Measurements from ENCODE around the gene EPB41L3. TPM values are rescaled to one million over a fixed set of nuclear protein-coding genes. Genes with fewer than 3 reads are reported as not detected.

The EPB41L3 gene
- total RNA-seq, 1 experiment from 2014 or later = 20.6 TPM

DNA sequence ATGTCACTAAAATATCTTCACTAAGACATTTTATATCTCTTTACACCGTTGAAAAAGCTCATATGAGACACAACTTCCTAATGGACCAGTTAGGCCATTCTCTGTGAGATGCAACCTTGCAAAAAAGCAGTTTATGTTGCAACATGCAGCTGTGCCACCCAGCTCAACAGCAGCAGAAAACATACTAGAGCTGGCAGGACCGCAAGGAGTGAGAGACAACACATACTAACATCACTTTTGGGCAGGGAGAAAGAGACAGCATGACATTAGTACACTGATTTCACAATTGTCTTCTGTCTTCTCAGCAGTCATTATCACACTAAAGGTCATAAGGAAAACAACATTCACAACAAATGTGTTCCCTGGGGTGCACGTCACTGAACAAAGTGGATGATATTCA lies 122.9 kb downstream of the EPB41L3 start:
- H3K4me1 Mint-ChIP-seq = peaks cover 9% of the 10 kb centered on the region
- no peaks in the 10 kb centered on the region for H3K27me3 Mint-ChIP-seq (ENCODE audit: low read depth)
- ATAC-seq (no peak), DNase-seq (ENCODE audit: low spot score) (no peak)
- H3K4me3 Mint-ChIP-seq = no peak overlapping the region
- CTCF ChIA-PET = no interaction called here
- no peaks in the 10 kb centered on the region for H3K36me3 Mint-ChIP-seq
- TF ChIP-seq HMGA2 (CRISPR knock-in tag; IDR thresholded peaks at IDR 0.05) = no peak
- TF ChIP-seq, protein P1, sequence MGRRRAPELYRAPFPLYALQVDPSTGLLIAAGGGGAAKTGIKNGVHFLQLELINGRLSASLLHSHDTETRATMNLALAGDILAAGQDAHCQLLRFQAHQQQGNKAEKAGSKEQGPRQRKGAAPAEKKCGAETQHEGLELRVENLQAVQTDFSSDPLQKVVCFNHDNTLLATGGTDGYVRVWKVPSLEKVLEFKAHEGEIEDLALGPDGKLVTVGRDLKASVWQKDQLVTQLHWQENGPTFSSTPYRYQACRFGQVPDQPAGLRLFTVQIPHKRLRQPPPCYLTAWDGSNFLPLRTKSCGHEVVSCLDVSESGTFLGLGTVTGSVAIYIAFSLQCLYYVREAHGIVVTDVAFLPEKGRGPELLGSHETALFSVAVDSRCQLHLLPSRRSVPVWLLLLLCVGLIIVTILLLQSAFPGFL (CRISPR knock-in tag; IDR thresholded peaks at IDR 0.05; ENCODE audit: borderline replicate concordance) = no peak
- no peak for TF ChIP-seq GRHL2 (CRISPR knock-in tag; IDR thresholded peaks at IDR 0.05; ENCODE audit: insufficient replicate concordance, severe bottlenecking)
- no peak for TF ChIP-seq NR3C1 (CRISPR knock-in tag; conservative IDR thresholded peaks at IDR 0.05; ENCODE audit: low read depth)
- no peak for TF ChIP-seq FOXP1 (CRISPR knock-in tag; IDR thresholded peaks at IDR 0.05; ENCODE audit: borderline replicate concordance)
- no peak for TF ChIP-seq NFATC4 (CRISPR knock-in tag; IDR thresholded peaks at IDR 0.05)
- TF ChIP-seq SOX15 (CRISPR knock-in tag; IDR thresholded peaks at IDR 0.05) = no peak
- TF ChIP-seq PRRX2 (CRISPR knock-in tag; IDR thresholded peaks at IDR 0.05) = no peak
- TF ChIP-seq, protein P2, sequence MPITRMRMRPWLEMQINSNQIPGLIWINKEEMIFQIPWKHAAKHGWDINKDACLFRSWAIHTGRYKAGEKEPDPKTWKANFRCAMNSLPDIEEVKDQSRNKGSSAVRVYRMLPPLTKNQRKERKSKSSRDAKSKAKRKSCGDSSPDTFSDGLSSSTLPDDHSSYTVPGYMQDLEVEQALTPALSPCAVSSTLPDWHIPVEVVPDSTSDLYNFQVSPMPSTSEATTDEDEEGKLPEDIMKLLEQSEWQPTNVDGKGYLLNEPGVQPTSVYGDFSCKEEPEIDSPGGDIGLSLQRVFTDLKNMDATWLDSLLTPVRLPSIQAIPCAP (CRISPR knock-in tag; IDR thresholded peaks at IDR 0.05) = no peak
- TF ChIP-seq ETV6 (CRISPR knock-in tag; IDR thresholded peaks at IDR 0.05) = no peak
- no peak for TF ChIP-seq ZNF232 (CRISPR knock-in tag; IDR thresholded peaks at IDR 0.05)
- no peak for TF ChIP-seq ZNF423 (CRISPR knock-in tag; IDR thresholded peaks at IDR 0.05)
- TF ChIP-seq, protein P3, sequence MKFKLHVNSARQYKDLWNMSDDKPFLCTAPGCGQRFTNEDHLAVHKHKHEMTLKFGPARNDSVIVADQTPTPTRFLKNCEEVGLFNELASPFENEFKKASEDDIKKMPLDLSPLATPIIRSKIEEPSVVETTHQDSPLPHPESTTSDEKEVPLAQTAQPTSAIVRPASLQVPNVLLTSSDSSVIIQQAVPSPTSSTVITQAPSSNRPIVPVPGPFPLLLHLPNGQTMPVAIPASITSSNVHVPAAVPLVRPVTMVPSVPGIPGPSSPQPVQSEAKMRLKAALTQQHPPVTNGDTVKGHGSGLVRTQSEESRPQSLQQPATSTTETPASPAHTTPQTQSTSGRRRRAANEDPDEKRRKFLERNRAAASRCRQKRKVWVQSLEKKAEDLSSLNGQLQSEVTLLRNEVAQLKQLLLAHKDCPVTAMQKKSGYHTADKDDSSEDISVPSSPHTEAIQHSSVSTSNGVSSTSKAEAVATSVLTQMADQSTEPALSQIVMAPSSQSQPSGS (CRISPR knock-in tag; IDR thresholded peaks at IDR 0.05; ENCODE audit: borderline replicate concordance, low read depth) = no peak
- TF ChIP-seq, protein P4, sequence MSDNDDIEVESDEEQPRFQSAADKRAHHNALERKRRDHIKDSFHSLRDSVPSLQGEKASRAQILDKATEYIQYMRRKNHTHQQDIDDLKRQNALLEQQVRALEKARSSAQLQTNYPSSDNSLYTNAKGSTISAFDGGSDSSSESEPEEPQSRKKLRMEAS (CRISPR knock-in tag; IDR thresholded peaks at IDR 0.05) = no peak
- TF ChIP-seq, protein P5, sequence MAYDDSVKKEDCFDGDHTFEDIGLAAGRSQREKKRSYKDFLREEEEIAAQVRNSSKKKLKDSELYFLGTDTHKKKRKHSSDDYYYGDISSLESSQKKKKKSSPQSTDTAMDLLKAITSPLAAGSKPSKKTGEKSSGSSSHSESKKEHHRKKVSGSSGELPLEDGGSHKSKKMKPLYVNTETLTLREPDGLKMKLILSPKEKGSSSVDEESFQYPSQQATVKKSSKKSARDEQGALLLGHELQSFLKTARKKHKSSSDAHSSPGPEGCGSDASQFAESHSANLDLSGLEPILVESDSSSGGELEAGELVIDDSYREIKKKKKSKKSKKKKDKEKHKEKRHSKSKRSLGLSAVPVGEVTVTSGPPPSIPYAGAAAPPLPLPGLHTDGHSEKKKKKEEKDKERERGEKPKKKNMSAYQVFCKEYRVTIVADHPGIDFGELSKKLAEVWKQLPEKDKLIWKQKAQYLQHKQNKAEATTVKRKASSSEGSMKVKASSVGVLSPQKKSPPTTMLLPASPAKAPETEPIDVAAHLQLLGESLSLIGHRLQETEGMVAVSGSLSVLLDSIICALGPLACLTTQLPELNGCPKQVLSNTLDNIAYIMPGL (CRISPR knock-in tag; IDR thresholded peaks at IDR 0.05) = no peak
- POLR2A ChIA-PET = no interaction called here
- H3K27ac Mint-ChIP-seq = no peak overlapping the region; the same call in 1 of the 2 replicates
- no peaks in the 10 kb centered on the region for H3K9me3 Mint-ChIP-seq

DNA sequence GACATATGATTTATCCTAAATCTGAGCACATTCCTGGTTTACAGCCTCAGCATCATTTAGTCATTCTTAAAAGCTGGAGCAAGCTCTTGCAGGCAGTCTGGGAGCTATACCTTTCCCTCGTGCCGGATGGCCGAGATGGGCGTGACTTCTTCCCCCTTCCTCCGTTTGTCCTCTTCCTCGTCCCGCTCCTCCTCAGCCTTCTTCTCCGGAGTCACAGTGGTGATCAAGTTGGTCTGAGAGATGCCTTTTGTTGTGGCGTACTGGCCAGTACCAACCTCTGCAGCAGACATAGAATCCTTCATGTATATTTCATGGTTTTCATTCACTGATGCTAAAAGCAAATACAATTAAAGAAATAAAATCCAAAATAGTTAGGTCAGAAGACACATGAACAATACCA lies 124.2 kb downstream of the EPB41L3 start:
- Mint-ChIP-seq H3K36me3 (no peaks in the 10 kb centered on the region), H3K27me3 (ENCODE audit: low read depth) (no peaks in the 10 kb centered on the region), H3K27ac (no peak overlapping the region), H3K4me3 (no peak overlapping the region), H3K4me1 (peaks cover 21% of the 10 kb centered on the region), H3K9me3 (no peaks in the 10 kb centered on the region)
- ChIA-PET POLR2A (no interaction called here), CTCF (no interaction called here)
- DNase-seq (ENCODE audit: low spot score) (no peak), ATAC-seq (no peak)
- TF ChIP-seq FOXJ3 (CRISPR knock-in tag; IDR thresholded peaks at IDR 0.05; ENCODE audit: borderline replicate concordance) = no peak
- TF ChIP-seq, protein P6, sequence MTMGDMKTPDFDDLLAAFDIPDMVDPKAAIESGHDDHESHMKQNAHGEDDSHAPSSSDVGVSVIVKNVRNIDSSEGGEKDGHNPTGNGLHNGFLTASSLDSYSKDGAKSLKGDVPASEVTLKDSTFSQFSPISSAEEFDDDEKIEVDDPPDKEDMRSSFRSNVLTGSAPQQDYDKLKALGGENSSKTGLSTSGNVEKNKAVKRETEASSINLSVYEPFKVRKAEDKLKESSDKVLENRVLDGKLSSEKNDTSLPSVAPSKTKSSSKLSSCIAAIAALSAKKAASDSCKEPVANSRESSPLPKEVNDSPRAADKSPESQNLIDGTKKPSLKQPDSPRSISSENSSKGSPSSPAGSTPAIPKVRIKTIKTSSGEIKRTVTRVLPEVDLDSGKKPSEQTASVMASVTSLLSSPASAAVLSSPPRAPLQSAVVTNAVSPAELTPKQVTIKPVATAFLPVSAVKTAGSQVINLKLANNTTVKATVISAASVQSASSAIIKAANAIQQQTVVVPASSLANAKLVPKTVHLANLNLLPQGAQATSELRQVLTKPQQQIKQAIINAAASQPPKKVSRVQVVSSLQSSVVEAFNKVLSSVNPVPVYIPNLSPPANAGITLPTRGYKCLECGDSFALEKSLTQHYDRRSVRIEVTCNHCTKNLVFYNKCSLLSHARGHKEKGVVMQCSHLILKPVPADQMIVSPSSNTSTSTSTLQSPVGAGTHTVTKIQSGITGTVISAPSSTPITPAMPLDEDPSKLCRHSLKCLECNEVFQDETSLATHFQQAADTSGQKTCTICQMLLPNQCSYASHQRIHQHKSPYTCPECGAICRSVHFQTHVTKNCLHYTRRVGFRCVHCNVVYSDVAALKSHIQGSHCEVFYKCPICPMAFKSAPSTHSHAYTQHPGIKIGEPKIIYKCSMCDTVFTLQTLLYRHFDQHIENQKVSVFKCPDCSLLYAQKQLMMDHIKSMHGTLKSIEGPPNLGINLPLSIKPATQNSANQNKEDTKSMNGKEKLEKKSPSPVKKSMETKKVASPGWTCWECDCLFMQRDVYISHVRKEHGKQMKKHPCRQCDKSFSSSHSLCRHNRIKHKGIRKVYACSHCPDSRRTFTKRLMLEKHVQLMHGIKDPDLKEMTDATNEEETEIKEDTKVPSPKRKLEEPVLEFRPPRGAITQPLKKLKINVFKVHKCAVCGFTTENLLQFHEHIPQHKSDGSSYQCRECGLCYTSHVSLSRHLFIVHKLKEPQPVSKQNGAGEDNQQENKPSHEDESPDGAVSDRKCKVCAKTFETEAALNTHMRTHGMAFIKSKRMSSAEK (CRISPR knock-in tag; IDR thresholded peaks at IDR 0.05; ENCODE audit: borderline replicate concordance) = no peak
- TF ChIP-seq ZNF671 (CRISPR knock-in tag; IDR thresholded peaks at IDR 0.05) = no peak
- no peak for TF ChIP-seq CBFB (CRISPR knock-in tag; IDR thresholded peaks at IDR 0.05; ENCODE audit: low read depth)
- TF ChIP-seq, protein P7, sequence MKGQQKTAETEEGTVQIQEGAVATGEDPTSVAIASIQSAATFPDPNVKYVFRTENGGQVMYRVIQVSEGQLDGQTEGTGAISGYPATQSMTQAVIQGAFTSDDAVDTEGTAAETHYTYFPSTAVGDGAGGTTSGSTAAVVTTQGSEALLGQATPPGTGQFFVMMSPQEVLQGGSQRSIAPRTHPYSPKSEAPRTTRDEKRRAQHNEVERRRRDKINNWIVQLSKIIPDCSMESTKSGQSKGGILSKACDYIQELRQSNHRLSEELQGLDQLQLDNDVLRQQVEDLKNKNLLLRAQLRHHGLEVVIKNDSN (CRISPR knock-in tag; IDR thresholded peaks at IDR 0.05) = no peak
- no peak for TF ChIP-seq EMX1 (CRISPR knock-in tag; IDR thresholded peaks at IDR 0.05)
- TF ChIP-seq, protein P8, sequence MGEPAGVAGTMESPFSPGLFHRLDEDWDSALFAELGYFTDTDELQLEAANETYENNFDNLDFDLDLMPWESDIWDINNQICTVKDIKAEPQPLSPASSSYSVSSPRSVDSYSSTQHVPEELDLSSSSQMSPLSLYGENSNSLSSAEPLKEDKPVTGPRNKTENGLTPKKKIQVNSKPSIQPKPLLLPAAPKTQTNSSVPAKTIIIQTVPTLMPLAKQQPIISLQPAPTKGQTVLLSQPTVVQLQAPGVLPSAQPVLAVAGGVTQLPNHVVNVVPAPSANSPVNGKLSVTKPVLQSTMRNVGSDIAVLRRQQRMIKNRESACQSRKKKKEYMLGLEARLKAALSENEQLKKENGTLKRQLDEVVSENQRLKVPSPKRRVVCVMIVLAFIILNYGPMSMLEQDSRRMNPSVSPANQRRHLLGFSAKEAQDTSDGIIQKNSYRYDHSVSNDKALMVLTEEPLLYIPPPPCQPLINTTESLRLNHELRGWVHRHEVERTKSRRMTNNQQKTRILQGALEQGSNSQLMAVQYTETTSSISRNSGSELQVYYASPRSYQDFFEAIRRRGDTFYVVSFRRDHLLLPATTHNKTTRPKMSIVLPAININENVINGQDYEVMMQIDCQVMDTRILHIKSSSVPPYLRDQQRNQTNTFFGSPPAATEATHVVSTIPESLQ (CRISPR knock-in tag; IDR thresholded peaks at IDR 0.05) = no peak
- no peak for TF ChIP-seq JAZF1 (CRISPR knock-in tag; IDR thresholded peaks at IDR 0.05)
- no peak for TF ChIP-seq ZNF219 (CRISPR knock-in tag; IDR thresholded peaks at IDR 0.05; ENCODE audit: borderline replicate concordance)
